Smooth muscle cell (in vitro differentiated cells): ENCODE data around the gene EYA3. TPM values are rescaled to one million over a fixed set of nuclear protein-coding genes. Genes with fewer than 3 reads are reported as not detected.
"Not testable (repeated sequence)": the region's sequence is repeated elsewhere in the genome, so short reads cannot be mapped to it uniquely, and the experiment has no call there.

ENCODE experiments used
- DNase-seq: peaks from one replicate; lab custom pipeline; 2025; ENCODE audit not compliant: unreplicated experiment; lab: John Stamatoyannopoulos, UW
- H2AFZ ChIP-seq: fragments of 200-600 bp; sonication (generic); 2 replicates; pipeline ENCODE4 v1.6.0; 2016; ENCODE audit warnings: antibody characterized with exemption, low read depth, mild to moderate bottlenecking
- H3F3A ChIP-seq: fragments of 200-600 bp; sonication (generic); 2 replicates; pipeline ENCODE4 v1.6.0; 2017; ENCODE audit warnings: antibody characterized with exemption, low read depth
- H3K27ac ChIP-seq: fragments of 200-600 bp; sonication (generic); 2 replicates; pipeline ENCODE4 v1.5.1; 2016; ENCODE audit warnings: low read depth, mild to moderate bottlenecking
- H3K27me3 ChIP-seq: fragments of 200-600 bp; sonication (generic); 2 replicates; pipeline ENCODE4 v1.6.1; 2016; ENCODE audit warnings: low read depth, mild to moderate bottlenecking
- H3K36me3 ChIP-seq: fragments of 200-600 bp; sonication (generic); 2 replicates; pipeline ENCODE4 v1.5.1; 2016; ENCODE audit warnings: low read depth
- H3K4me1 ChIP-seq: fragments of 200-600 bp; sonication (generic); 2 replicates; pipeline ENCODE4 v1.5.1; 2016; ENCODE audit warnings: low read depth
- H3K4me2 ChIP-seq: fragments of 200-600 bp; sonication (generic); 2 replicates; pipeline ENCODE4 v1.6.0; 2016; ENCODE audit warnings: mild to moderate bottlenecking
- H3K4me3 ChIP-seq: fragments of 200-600 bp; sonication (generic); 2 replicates; pipeline ENCODE4 v1.5.1; 2016; ENCODE audit warnings: mild to moderate bottlenecking
- H3K79me2 ChIP-seq: fragments of 200-600 bp; sonication (generic); 2 replicates; pipeline ENCODE4 v1.6.0; 2016; ENCODE audit warnings: low read depth, mild to moderate bottlenecking
- H3K9ac ChIP-seq: fragments of 200-600 bp; sonication (generic); 2 replicates; pipeline ENCODE4 v1.6.0; 2016; ENCODE audit warnings: low read depth
- H3K9me3 ChIP-seq: fragments of 200-600 bp; sonication (generic); replicated peaks from 2 replicates; pipeline ENCODE4 v1.5.1; 2016; ENCODE audit warnings: low read depth
- H4K20me1 ChIP-seq: fragments of 200-600 bp; sonication (generic); 2 replicates; pipeline ENCODE4 v1.6.0; 2016; ENCODE audit warnings: low read depth
- WGBS: methylation state at CpG from one replicate; pipeline ENCODE4 v1.1.7; 2016; ENCODE audit warnings: low lambda C conversion rate; 5-methylcytosine and 5-hydroxymethylcytosine counted together
- polyA plus RNA-seq: library from polyadenylated mRNA; unstranded; fragments of >200 nt; fragmentation: Nextera tagmentation; extraction: Ambion mirVana; gene quantifications from 2 replicates; pipeline ENCODE4 v1.2.1, GENCODE V29; 2016
- total RNA-seq: library from RNA; depleted of rRNA; stranded (reverse); fragments of >200 nt; gene quantifications from 2 replicates; pipeline ENCODE4 v1.2.3, GENCODE V29; 2014
- TF ChIP-seq, protein P1 (sequence below): fragments of 200-600 bp; sonication (generic); IDR thresholded peaks from 2 replicates; pipeline ENCODE4 v1.5.1; 2017; ENCODE audit warnings: borderline replicate concordance, mild to moderate bottlenecking, antibody characterized with exemption; ENCODE audit not compliant: insufficient read depth, poor library complexity, severe bottlenecking

EYA3 gene
- total and polyA plus RNA-seq, 2 experiments from 2014 or later = 3.8 to 17.1 TPM

DNA sequence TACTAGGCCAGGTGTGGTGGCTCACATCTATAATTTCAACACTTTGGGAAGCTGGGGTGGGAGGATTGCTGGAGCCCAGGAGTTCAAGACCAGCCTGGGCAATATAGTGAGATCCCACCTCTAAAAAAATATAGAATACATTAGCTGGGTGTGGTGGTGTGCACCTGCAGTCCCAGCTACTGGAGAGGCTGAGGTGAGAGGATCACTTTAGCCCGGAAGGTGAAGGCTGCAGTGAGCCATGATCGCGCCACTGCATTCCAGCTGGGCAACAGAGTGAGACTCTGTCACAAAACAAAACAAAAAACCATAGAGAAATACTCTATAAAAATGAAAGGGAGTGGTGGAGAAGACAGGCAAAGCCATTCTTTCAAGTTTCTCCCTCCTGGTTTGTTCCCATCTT, 62.1 kb downstream of the EYA3 start:
- Histone ChIP-seq H3K79me2 (no peaks in the 10 kb centered on the region), H3K27me3 (no peaks in the 10 kb centered on the region), H4K20me1 (no peaks in the 10 kb centered on the region), H3K36me3 (no peaks in the 10 kb centered on the region), H3F3A (no peaks in the 10 kb centered on the region), H3K4me3 (no peak overlapping the region), H3K9me3 (no peaks in the 10 kb centered on the region), H3K4me1 (no peaks in the 10 kb centered on the region), H3K27ac (no peak overlapping the region), H3K9ac (no peak overlapping the region), H2AFZ (no peak overlapping the region), H3K4me2 (no peak overlapping the region)
- TF ChIP-seq, protein P1, sequence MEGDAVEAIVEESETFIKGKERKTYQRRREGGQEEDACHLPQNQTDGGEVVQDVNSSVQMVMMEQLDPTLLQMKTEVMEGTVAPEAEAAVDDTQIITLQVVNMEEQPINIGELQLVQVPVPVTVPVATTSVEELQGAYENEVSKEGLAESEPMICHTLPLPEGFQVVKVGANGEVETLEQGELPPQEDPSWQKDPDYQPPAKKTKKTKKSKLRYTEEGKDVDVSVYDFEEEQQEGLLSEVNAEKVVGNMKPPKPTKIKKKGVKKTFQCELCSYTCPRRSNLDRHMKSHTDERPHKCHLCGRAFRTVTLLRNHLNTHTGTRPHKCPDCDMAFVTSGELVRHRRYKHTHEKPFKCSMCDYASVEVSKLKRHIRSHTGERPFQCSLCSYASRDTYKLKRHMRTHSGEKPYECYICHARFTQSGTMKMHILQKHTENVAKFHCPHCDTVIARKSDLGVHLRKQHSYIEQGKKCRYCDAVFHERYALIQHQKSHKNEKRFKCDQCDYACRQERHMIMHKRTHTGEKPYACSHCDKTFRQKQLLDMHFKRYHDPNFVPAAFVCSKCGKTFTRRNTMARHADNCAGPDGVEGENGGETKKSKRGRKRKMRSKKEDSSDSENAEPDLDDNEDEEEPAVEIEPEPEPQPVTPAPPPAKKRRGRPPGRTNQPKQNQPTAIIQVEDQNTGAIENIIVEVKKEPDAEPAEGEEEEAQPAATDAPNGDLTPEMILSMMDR = no peak
- 94% methylated on average over 3 of the region's 3 CpGs for WGBS
- DNase-seq = no peak

DNA sequence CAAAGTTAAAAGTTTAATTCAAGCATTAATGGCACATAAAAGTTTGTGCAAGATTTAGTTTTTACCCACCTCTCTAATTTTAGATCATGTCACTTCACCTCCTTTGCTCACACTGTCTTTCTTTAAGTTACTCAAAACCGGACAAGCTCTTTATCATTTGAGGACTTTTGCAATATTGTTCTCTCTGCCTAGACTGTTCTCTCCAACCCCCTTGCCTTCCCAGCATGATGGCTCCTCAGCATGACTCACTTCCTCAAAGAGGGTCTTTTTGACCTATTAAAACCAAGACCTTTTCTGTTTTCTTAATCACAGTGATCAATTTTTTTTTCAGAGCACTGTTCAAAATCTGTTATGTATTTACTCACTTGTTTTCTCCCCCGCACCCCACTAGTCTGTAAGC, 67.3 kb downstream of the EYA3 start:
- Histone ChIP-seq H3K27ac (no peak overlapping the region), H3K4me1 (no peaks in the 10 kb centered on the region), H4K20me1 (no peaks in the 10 kb centered on the region), H2AFZ (no peak overlapping the region), H3K79me2 (no peaks in the 10 kb centered on the region), H3F3A (no peaks in the 10 kb centered on the region), H3K36me3 (no peaks in the 10 kb centered on the region), H3K4me3 (no peak overlapping the region), H3K9ac (no peak overlapping the region), H3K4me2 (no peak overlapping the region), H3K9me3 (no peaks in the 10 kb centered on the region), H3K27me3 (no peaks in the 10 kb centered on the region)
- no peak for DNase-seq
- TF ChIP-seq, protein P1 = no peak
- 79% methylated on average over 2 of the region's 2 CpGs for WGBS

DNA sequence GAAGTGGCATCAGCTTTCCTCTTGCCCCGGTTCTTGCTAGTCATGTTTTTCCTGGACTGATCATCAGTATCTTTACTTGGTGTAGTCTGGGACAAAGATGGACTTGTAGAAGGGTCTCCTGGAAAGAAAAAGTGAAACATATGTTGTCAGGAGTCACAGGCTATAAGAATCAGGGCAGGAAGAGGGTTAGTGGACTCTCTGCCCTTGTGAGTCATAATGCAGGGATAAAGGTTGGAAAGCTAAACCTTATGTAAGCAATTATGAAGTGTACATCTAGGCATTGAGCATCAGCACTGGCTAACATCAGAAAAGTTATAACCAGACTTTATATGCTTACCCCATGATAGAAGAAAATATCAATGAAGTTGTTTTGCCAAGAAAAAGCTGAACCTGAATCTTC, 77.4 kb downstream of the EYA3 start:
- H3K4me1 ChIP-seq = no peaks in the 10 kb centered on the region
- H3K4me3 ChIP-seq = no peak overlapping the region
- H3K79me2 ChIP-seq = no peaks in the 10 kb centered on the region
- no peak overlapping the region for H2AFZ ChIP-seq
- no peak overlapping the region for H3K9ac ChIP-seq
- no peaks in the 10 kb centered on the region for H3K9me3 ChIP-seq
- H3K4me2 ChIP-seq = no peak overlapping the region
- peaks cover 25% of the 10 kb centered on the region for H3K36me3 ChIP-seq
- no peak for DNase-seq
- 100% methylated on average over 1 of the region's 1 CpG for WGBS
- no peak overlapping the region for H3K27ac ChIP-seq
- no peaks in the 10 kb centered on the region for H3K27me3 ChIP-seq
- no peaks in the 10 kb centered on the region for H3F3A ChIP-seq
- TF ChIP-seq, protein P1 = no peak
- H4K20me1 ChIP-seq = no peaks in the 10 kb centered on the region

DNA sequence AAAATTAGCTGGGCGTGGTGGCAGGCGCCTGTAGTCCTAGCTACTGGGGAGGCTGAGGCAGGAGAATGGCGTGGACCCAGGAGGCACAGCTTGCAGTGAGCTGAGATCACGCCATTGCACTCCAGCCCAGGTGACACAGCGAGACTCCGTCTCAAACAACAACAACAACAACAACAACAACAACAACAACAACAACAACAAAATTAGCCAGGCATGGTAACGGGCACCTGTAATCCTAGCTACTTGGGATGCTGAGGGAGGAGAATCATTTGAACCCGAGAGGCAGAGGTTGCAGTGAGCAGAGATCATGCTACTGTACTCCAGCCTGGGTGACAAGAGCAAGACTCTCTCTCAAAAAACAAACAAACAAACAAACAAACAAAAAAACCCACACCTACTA, 85.3 kb downstream of the EYA3 start:
- 98% methylated on average over 8 of the region's 8 CpGs for WGBS
- not testable (repeated sequence) for H3K27me3 ChIP-seq

More for the DNA sequence above, 85.3 kb downstream of the EYA3 start:
- not testable (repeated sequence) for H2AFZ ChIP-seq, H3K4me2 ChIP-seq, H3K79me2 ChIP-seq, H3F3A ChIP-seq, H3K27ac ChIP-seq, H3K9me3 ChIP-seq, H3K4me3 ChIP-seq, DNase-seq, H4K20me1 ChIP-seq, H3K4me1 ChIP-seq, H3K9ac ChIP-seq
- H3K36me3 ChIP-seq = peaks cover 12% of the 10 kb centered on the region
